Pancreas (tissue), 10 donors: Measurements from ENCODE around the gene YY1. TPM values are rescaled to one million over a fixed set of nuclear protein-coding genes. Genes with fewer than 3 reads are reported as not detected.

Source experiments
- ATAC-seq, 4 donors: fragments of 200-7000 bp; cut with Tn5 transposase; one replicate each; pipeline versions ENCODE4 v1.8.0 to v1.9.1; 2020; ENCODE audit warnings: mild to moderate bottlenecking in 4 of 4, moderate library complexity in 4 of 4
- DNase-seq, 6 donors: peaks; one replicate each; pipeline ENCODE4 v3.0.0-alpha.2; 2020
- FAIRE-seq: peaks from 2 replicates; lab custom pipeline; 2012; peaks lifted over from hg19 to GRCh38; lab: Jason Lieb, UNC
- H3K27ac ChIP-seq, 4 donors: fragments of 200-600 bp; sonication (generic); 1 replicate in 3 of 4; 2 replicates in 1 of 4; pipeline versions ENCODE4 v1.5.0 to v1.8.0; 2020
- H3K27me3 ChIP-seq, 4 donors: fragments of 200-600 bp; one replicate each; pipeline ENCODE4 v1.8.0; 2021
- H3K36me3 ChIP-seq, 3 donors: fragments of 200-600 bp; sonication (generic) in 1 of 3; one replicate each; pipeline versions ENCODE4 v1.5.0 to v1.8.0; 2020 to 2021
- H3K4me1 ChIP-seq, 3 donors: fragments of 200-600 bp; one replicate each; pipeline ENCODE4 v1.8.0; 2021
- H3K4me3 ChIP-seq, 4 donors: fragments of 200-600 bp; sonication (generic) in 2 of 4; one replicate each; pipeline versions ENCODE4 v1.5.0 to v1.8.0; 2020 to 2021
- H3K9me3 ChIP-seq, 4 donors: fragments of 200-600 bp; one replicate each; pipeline ENCODE4 v1.8.0; 2021
- CTCF ChIP-seq, 4 donors: fragments of 200-600 bp; sonication (generic) in 3 of 4; IDR thresholded peaks; one replicate each; pipeline versions ENCODE4 v1.5.0 to v1.8.0; 2021; ENCODE audit warnings: antibody characterized with exemption in 4 of 4
- WGBS, 2 donors: extraction: QIAGEN DNeasy Blood & Tissue Kit; methylation state at CpG; one replicate each; pipeline ENCODE4 v1.1.7; 2013; 5-methylcytosine and 5-hydroxymethylcytosine counted together
- intact Hi-C, 3 donors: fragments of 100-400 bp; cut with DNase I; formaldehyde crosslinking; loops; one replicate each; pipeline versions ENCODE4 v1.11.1 to v1.14.2; 2022
- microRNA-seq, 2 donors: library from miRNA; unstranded; fragments of <30 nt; microRNA quantifications; one replicate each; pipeline versions ENCODE4 to v1.1.0, GENCODE V29; 2019 to 2020
- polyA plus RNA-seq, 2 donors: library from polyadenylated mRNA; stranded (reverse); fragments of 200-250 nt; gene quantifications; one replicate each; pipeline ENCODE4 v1.2.3, GENCODE V29; 2013
- total RNA-seq, 6 donors: library from RNA; stranded (reverse); fragmentation: NEBNext Ultra II Directional in 4 of 6; extraction: Animal tissue kit (Norgen Biotek cat#: 25700) in 4 of 6; gene quantifications; one replicate each; pipeline versions ENCODE4 v1.2.1 to v1.2.4, GENCODE V29; 2021 to 2023
- donor health status: healthy with polysubstance abuse.
- donor health status: DM: no; HTN: no; CAD: no; lungs with moderate emphysema.
- donor health status: DM: no; HTN: no; CAD: no.
- donor health status: control.
- donor health status: control.
- donor health status: Bipolar disorder and iron deficiency.
- donor health status: DM: yes; HTN: yes; CAD: no.
- donor health status: DM: no; HTN: no; CAD: no.
- donor health status: DM: no; HTN: no; CAD: no.
- donor health status: DM: yes; HTN: yes; CAD: no.

YY1 gene
- total and polyA plus RNA-seq, 8 donors, result 10.5 to 38.7 (median 24.1) TPM

- ATAC-seq, result no peak
- no peak for TF ChIP-seq CTCF (IDR thresholded peaks at IDR 0.05)
- peaks cover 0 to 10% (median 3%) of the 10 kb centered on the region in 3 donors for H3K36me3 ChIP-seq
- peak in 1 of 6 donors; percentile 58 for DNase-seq
- no peaks in the 10 kb centered on the region for H3K9me3 ChIP-seq
- H3K4me1 ChIP-seq, result no peaks in the 10 kb centered on the region
- intact Hi-C loops, result no loop called here
- H3K27me3 ChIP-seq, result no peaks in the 10 kb centered on the region
- H3K27ac ChIP-seq, result no peak overlapping the region
- WGBS, 2 donors, result 77 to 83% methylated on average over 11 of the region's 11 CpGs
- no peak overlapping the region for H3K4me3 ChIP-seq
- no peak for FAIRE-seq
Observed at GRCh38 chr14:100332071-100332639, 93.2 kb downstream of the YY1 start.

Small RNAs within 50 kb of the gene (microRNA-seq; reads per million reads assigned to microRNA genes)
- 56.0 to 100 reads per million in 2 donors for gene MIR345
- gene MIR6764, result 0 to 0.29 reads per million in 2 donors

Other genes with a start within 250 kb of the YY1 start
- gene EVL, start 173.7 kb upstream of the YY1 start, total RNA-seq, result 10 to 100 TPM; 23.0 to 59.8 (median 36.0) TPM
- 10 to 100 TPM; 54.8 to 68.4 TPM for gene EVL, start 173.7 kb upstream of the YY1 start, polyA plus RNA-seq
- 1 to 10 TPM; 2.8 to 7.3 (median 5.3) TPM for gene DEGS2, start 79.5 kb upstream of the YY1 start, total RNA-seq
- gene DEGS2, start 79.5 kb upstream of the YY1 start, polyA plus RNA-seq, result 1 to 10 TPM; 1.9 to 3.9 TPM
- gene SLC25A29, start 67.3 kb downstream of the YY1 start, total RNA-seq, result 10 to 100 TPM; 10.6 to 57.6 (median 17.4) TPM
- gene SLC25A29, start 67.3 kb downstream of the YY1 start, polyA plus RNA-seq, result 10 to 100 TPM; 75.4 to 85.2 TPM
- gene SLC25A47, start 84.2 kb downstream of the YY1 start, total RNA-seq, result under 1 TPM in 2 of 6 donors, not detected in 4; 0.12 to 0.28 TPM
- under 1 TPM; 0.07 to 0.11 TPM for gene SLC25A47, start 84.2 kb downstream of the YY1 start, polyA plus RNA-seq
- 1 to 10 TPM; 4.1 to 7.7 (median 6.3) TPM for gene WDR25, start 137.3 kb downstream of the YY1 start, total RNA-seq
- gene WDR25, start 137.3 kb downstream of the YY1 start, polyA plus RNA-seq, result 1 to 10 TPM; 6.3 to 8.9 TPM